ENCODE results near the gene LGR5. TPM values are rescaled to one million over a fixed set of nuclear protein-coding genes. Genes with fewer than 3 reads are reported as not detected.

The LGR5 gene
- total RNA-seq, 2 experiments from 2014 or later = not detected

DNA sequence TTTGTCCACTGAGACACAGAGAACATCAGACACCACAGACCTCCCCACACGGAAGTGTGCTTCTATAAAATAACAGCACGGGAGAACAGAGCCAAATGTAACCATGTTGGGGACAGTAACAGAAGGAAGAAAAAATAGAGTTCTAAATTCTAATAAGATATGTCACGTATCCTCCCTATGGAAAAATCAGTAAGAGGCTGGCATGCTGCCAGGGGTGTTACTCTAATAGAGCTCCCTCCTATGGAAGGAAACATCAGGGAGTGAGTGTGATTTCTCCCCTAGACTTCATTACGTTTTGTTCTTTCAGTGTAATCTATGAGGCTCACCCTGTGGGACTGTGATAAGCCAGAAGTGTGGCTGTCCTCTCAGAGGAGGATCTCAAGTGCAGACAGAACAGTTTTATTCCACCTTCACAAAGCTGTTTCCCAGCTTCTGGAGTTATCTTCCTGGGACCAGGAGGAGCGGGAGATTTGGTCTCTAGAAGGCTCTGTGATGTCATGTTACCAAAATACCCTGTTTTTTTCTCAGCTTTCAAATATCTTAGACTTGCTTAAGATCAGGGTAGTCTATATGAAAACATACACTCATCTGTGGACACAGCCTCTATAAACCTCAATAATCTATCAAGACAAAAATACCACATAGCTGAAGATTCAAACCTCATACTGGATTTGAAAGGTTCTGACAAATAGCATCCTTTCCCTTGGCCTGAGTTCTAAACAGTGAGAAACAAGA is 154.8 kb downstream of the LGR5 start:
- Mint-ChIP-seq H3K27me3 (peaks cover 61% of the 10 kb centered on the region), H3K4me1 (ENCODE audit: low read depth) (no peaks in the 10 kb centered on the region), H3K36me3 (ENCODE audit: low read depth) (no peaks in the 10 kb centered on the region), H3K9me3 (no peaks in the 10 kb centered on the region), H3K4me3 (no peak overlapping the region), H3K27ac (no peak overlapping the region)
- Histone ChIP-seq H3K9me3 (ENCODE audit: control insufficient read depth in 1 of 2, insufficient read depth in 1 of 2, low read length in 2 of 2) (no peaks in the 10 kb centered on the region), H3K27me3 (ENCODE audit: control insufficient read depth in 1 of 2, insufficient read depth in 2 of 2, low read length in 2 of 2) (peaks cover 13 to 18% of the 10 kb centered on the region in 2 experiments), H3K27ac (ENCODE audit: low read depth in 1 of 2, low read length in 2 of 2) (no peak overlapping the region), H3K4me1 (ENCODE audit: insufficient read depth, low read length) (no peaks in the 10 kb centered on the region), H3K36me3 (ENCODE audit: insufficient read depth, low read length) (no peaks in the 10 kb centered on the region), H3K4me3 (ENCODE audit: low read length) (no peak overlapping the region)
- TF ChIP-seq, protein P1, sequence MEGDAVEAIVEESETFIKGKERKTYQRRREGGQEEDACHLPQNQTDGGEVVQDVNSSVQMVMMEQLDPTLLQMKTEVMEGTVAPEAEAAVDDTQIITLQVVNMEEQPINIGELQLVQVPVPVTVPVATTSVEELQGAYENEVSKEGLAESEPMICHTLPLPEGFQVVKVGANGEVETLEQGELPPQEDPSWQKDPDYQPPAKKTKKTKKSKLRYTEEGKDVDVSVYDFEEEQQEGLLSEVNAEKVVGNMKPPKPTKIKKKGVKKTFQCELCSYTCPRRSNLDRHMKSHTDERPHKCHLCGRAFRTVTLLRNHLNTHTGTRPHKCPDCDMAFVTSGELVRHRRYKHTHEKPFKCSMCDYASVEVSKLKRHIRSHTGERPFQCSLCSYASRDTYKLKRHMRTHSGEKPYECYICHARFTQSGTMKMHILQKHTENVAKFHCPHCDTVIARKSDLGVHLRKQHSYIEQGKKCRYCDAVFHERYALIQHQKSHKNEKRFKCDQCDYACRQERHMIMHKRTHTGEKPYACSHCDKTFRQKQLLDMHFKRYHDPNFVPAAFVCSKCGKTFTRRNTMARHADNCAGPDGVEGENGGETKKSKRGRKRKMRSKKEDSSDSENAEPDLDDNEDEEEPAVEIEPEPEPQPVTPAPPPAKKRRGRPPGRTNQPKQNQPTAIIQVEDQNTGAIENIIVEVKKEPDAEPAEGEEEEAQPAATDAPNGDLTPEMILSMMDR (IDR thresholded peaks at IDR 0.05) = no peak
- intact Hi-C loops (cut with DNase I, micrococcal nuclease) = no loop called here
- ATAC-seq (ENCODE audit: poor library complexity) (no peak), DNase-seq (no peak)
- CTCF ChIA-PET = no interaction called here
- POLR2A ChIA-PET = no interaction called here

DNA sequence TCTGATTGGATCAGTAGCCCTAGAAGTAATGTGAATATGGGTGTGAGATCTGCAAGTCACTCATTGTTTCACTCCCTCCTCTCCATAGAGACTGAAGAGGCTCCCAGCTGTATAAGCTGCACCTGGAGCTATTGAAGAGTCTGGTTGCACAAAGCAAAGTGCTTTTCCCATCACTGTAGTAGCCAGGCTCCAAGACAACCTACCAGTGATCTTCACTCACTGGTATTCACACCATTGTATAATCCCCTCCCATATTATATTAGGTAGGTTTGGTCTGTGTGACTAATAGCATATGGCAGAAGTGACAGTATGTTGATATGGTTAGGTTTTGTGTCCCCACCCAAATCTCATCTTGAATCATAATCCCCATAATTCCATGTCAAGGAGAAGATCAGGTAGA is 159.6 kb downstream of the LGR5 start:
- Mint-ChIP-seq H3K9me3 (no peaks in the 10 kb centered on the region), H3K27ac (no peak overlapping the region), H3K4me1 (ENCODE audit: low read depth) (no peaks in the 10 kb centered on the region), H3K4me3 (no peak overlapping the region), H3K27me3 (peaks cover 14% of the 10 kb centered on the region), H3K36me3 (ENCODE audit: low read depth) (no peaks in the 10 kb centered on the region)
- Histone ChIP-seq H3K4me3 (ENCODE audit: low read length) (no peak overlapping the region), H3K27me3 (ENCODE audit: control insufficient read depth in 1 of 2, insufficient read depth in 2 of 2, low read length in 2 of 2) (peaks cover 4 to 6% of the 10 kb centered on the region in 2 experiments), H3K36me3 (ENCODE audit: insufficient read depth, low read length) (no peaks in the 10 kb centered on the region), H3K4me1 (ENCODE audit: insufficient read depth, low read length) (no peaks in the 10 kb centered on the region), H3K27ac (ENCODE audit: low read depth in 1 of 2, low read length in 2 of 2) (no peak overlapping the region), H3K9me3 (ENCODE audit: control insufficient read depth in 1 of 2, insufficient read depth in 1 of 2, low read length in 2 of 2) (no peaks in the 10 kb centered on the region)
- no peak for ATAC-seq (ENCODE audit: poor library complexity)
- ChIA-PET POLR2A (no interaction called here), CTCF (no interaction called here)
- TF ChIP-seq, protein P1 (IDR thresholded peaks at IDR 0.05) = no peak
- DNase-seq = no peak
- intact Hi-C loops (cut with DNase I, micrococcal nuclease) = no loop called here

DNA sequence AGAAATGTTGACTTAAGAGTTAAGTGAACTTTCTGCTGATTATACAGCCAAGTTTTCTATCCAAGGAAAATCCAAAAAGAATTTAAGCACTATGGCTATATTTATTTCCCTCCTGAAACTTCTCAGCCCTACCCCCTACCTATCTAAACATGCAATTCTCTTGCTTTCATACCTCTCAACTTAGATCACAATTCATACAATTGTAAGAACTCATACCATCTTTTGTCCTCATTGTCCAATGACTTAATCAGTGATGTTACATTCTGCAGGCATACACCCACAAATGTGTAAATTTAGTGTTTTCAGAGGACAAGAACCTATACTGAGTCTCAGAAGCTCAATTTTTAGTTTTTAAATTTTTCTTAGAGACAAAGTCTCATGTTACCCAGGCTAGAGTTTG is 161.9 kb downstream of the LGR5 start:
- H3K36me3 ChIP-seq (ENCODE audit: insufficient read depth, low read length) = peaks cover 2% of the 10 kb centered on the region
- Mint-ChIP-seq H3K4me3 (no peak overlapping the region), H3K27ac (no peak overlapping the region), H3K36me3 (ENCODE audit: low read depth) (peaks cover 7% of the 10 kb centered on the region), H3K27me3 (no peaks in the 10 kb centered on the region), H3K4me1 (ENCODE audit: low read depth) (peaks cover 4% of the 10 kb centered on the region), H3K9me3 (no peaks in the 10 kb centered on the region)
- ATAC-seq (ENCODE audit: poor library complexity) (no peak), DNase-seq (no peak)
- no peak overlapping the region for H3K4me3 ChIP-seq (ENCODE audit: low read length)
- no peaks in the 10 kb centered on the region for H3K9me3 ChIP-seq (ENCODE audit: control insufficient read depth in 1 of 2, insufficient read depth in 1 of 2, low read length in 2 of 2)
- no peak overlapping the region for H3K27ac ChIP-seq (ENCODE audit: low read depth in 1 of 2, low read length in 2 of 2)
- TF ChIP-seq, protein P1 (IDR thresholded peaks at IDR 0.05) = no peak
- no peaks in the 10 kb centered on the region for H3K27me3 ChIP-seq (ENCODE audit: control insufficient read depth in 1 of 2, insufficient read depth in 2 of 2, low read length in 2 of 2)
- POLR2A ChIA-PET = no interaction called here
- no peaks in the 10 kb centered on the region for H3K4me1 ChIP-seq (ENCODE audit: insufficient read depth, low read length)
- intact Hi-C loops (cut with DNase I, micrococcal nuclease) = no loop called here
- CTCF ChIA-PET = no interaction called here

Measured in CD4-positive, alpha-beta T cell (primary cell).